Activated CD8-positive, alpha-beta T cell treated with anti-CD3 and anti-CD28 coated beads, Interleukin-2, amount 10 ng/mL, durations not matched to agents 7 days and 5 days (primary cell): ENCODE results near the gene CIT. TPM values are rescaled to one million over a fixed set of nuclear protein-coding genes. Genes with fewer than 3 reads are reported as not detected.

ENCODE experiments used
- ATAC-seq: fragments of 150-1000 bp; cut with Tn5 transposase; one replicate; pipeline ENCODE4 v1.10.0; 2021; ENCODE audit warnings: moderate library complexity
- CTCF ChIA-PET: fragments of 350-600 bp; sonication (Branson Sonifier 250); formaldehyde crosslinking; loops from one replicate; lab custom pipeline; 2021; ENCODE audit warnings: antibody characterized with exemption; lab: Charles Lee
- POLR2A ChIA-PET: fragments of 350-600 bp; sonication (Branson Sonifier 250); formaldehyde crosslinking; loops from one replicate; lab custom pipeline; 2021; ENCODE audit warnings: antibody characterized with exemption; lab: Charles Lee
- DNase-seq: peaks from one replicate; pipeline ENCODE4 v3.0.0-alpha.2; 2020
- H3K27ac Mint-ChIP-seq: one replicate; pipeline ENCODE4 v1.8.0; 2021; ENCODE audit warnings: mild to moderate bottlenecking, mixed read lengths
- H3K27me3 Mint-ChIP-seq: one replicate; pipeline ENCODE4 v1.8.0; 2021; ENCODE audit warnings: low read depth, mixed read lengths
- H3K36me3 Mint-ChIP-seq: one replicate; pipeline ENCODE4 v1.8.0; 2021; ENCODE audit warnings: low read depth, mixed read lengths
- H3K4me1 Mint-ChIP-seq: one replicate; pipeline ENCODE4 v1.8.0; 2021; ENCODE audit warnings: low read depth, mixed read lengths
- H3K4me3 Mint-ChIP-seq: one replicate; pipeline ENCODE4 v1.8.0; 2021; ENCODE audit warnings: mild to moderate bottlenecking, mixed read lengths
- H3K9me3 Mint-ChIP-seq: one replicate; pipeline ENCODE4 v1.8.0; 2022; ENCODE audit warnings: mixed read lengths; ENCODE audit not compliant: insufficient read depth
- total RNA-seq, 2 experiments: library from RNA; stranded (reverse); gene quantifications; one replicate each; pipeline ENCODE4 v1.2.3, GENCODE V29; 2021

CIT gene
- total RNA-seq, 2 experiments from 2014 or later, result 111 to 115 TPM

DNA sequence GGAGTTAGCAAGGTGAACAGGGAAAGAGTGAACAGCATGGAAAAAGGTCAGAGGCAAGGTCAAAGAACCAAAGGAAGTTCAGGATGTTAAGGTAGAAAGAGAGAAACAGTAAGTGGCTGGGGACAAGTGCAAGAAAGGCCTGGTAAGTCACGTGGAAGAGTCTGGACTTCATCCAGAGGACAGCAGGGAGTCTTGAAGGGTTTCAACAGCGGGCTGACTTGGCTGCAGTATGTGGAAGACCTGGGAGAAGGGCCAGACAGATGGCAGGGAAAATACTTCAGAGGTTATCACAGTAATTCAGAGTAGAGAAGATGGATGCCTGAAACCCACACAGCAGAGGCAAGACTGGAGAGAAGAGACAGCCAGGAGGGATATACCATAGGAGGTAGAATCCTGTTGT, 34.0 kb downstream of the CIT start:
- no peak for DNase-seq
- no peaks in the 10 kb centered on the region for H3K9me3 Mint-ChIP-seq
- CTCF ChIA-PET, result no interaction called here
- ATAC-seq, result no peak
- H3K4me3 Mint-ChIP-seq, result no peak overlapping the region
- H3K36me3 Mint-ChIP-seq, result peaks cover 75% of the 10 kb centered on the region
- no peaks in the 10 kb centered on the region for H3K27me3 Mint-ChIP-seq
- POLR2A ChIA-PET, result no interaction called here
- no peaks in the 10 kb centered on the region for H3K4me1 Mint-ChIP-seq
- H3K27ac Mint-ChIP-seq, result no peak overlapping the region

DNA sequence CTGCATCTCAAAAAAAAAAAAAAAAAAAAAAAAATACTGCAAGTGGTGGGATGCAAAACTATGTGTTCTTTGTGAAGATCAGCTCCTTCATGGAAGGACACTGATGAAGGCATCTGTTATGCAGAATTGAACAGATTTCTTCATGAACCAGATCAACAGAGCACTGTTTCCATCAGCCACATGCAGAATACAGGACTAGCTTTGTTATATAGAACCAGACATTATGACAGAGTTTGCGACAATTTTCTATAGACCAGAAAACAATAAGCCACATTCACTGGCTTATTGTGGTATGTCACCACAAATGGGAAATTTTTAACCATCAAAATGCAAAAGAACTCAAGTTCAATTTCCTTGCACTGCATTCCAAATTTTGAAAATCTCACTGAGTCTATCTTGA, 34.7 kb downstream of the CIT start:
- Mint-ChIP-seq H3K4me1 (no peaks in the 10 kb centered on the region), H3K27me3 (no peaks in the 10 kb centered on the region), H3K27ac (no peak overlapping the region), H3K4me3 (no peak overlapping the region), H3K9me3 (no peaks in the 10 kb centered on the region), H3K36me3 (peaks cover 71% of the 10 kb centered on the region)
- CTCF ChIA-PET, result interaction anchor here (1.4 kb wide), 1 partner anchor 12 kb away, joined by 3 read pairs; no protein-coding TSS in a partner anchor
- ATAC-seq, result no peak
- POLR2A ChIA-PET, result no interaction called here
- no peak for DNase-seq

DNA sequence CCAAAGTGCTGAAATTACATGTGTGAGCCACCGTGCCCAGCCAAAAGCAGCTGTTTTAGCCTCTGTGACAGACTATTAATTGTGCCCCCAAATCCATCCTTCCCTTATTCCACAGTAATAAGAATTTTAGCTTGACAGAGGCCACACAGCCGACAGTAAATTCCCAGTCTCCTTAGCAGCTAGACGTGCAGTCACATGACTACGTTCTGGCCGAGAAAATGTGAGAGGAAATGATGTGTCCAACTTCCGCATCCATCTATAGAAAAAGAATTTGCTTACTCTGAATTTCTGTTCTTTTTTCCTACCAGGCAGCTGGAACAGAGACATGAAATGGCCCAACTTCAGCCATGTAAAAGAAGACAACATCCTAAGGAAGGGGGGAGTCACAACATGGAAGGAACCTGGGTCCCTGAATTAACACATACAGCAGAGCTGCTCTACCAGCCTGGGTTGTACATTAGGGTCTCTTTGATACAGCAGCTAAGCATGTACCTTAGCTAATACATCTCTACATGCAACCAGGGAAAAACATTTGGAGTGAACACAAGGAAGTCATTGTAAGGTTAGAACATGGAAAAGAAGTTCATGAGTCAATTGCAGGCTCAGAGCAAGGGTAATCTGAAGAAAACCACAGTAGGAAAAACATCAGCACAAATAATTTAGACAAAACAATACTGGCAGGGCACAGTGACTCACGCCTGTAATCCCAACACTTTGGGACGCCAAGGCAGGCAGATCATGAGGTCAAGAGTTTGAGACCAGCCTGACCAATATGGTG, 35.5 kb downstream of the CIT start:
- Mint-ChIP-seq H3K36me3 (peaks cover 75% of the 10 kb centered on the region), H3K27me3 (no peaks in the 10 kb centered on the region), H3K4me1 (no peaks in the 10 kb centered on the region), H3K27ac (no peak overlapping the region), H3K4me3 (no peak overlapping the region), H3K9me3 (no peaks in the 10 kb centered on the region)
- ChIA-PET POLR2A (no interaction called here), CTCF (interaction anchor here (1.4 kb wide), 1 partner anchor 11 kb away, joined by 3 read pairs; no protein-coding TSS in a partner anchor)
- DNase-seq (no peak), ATAC-seq (no peak)

DNA sequence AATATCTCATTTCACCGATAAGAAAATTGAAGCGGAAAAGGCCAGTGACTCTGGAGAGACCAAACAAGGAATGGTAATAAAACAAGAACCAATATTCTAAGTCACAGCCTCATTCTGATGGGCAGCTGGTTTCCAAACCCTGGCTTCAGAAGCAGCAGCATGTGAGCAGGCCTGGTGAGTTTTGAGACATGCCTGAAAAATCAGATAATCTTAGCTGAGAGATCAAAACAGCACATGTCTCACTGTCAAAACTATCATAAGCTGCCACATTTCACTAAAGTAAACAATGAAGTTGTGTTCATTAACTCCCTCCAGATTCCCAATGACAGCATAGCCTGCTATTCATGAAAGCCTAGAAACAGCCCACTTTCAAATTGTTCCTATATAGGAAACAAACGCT, 36.5 kb downstream of the CIT start:
- ATAC-seq (no peak), DNase-seq (no peak)
- POLR2A ChIA-PET, result no interaction called here
- Mint-ChIP-seq H3K27me3 (no peaks in the 10 kb centered on the region), H3K4me1 (no peaks in the 10 kb centered on the region), H3K27ac (no peak overlapping the region), H3K4me3 (no peak overlapping the region), H3K36me3 (peaks cover 66% of the 10 kb centered on the region), H3K9me3 (no peaks in the 10 kb centered on the region)
- CTCF ChIA-PET, result no interaction called here

DNA sequence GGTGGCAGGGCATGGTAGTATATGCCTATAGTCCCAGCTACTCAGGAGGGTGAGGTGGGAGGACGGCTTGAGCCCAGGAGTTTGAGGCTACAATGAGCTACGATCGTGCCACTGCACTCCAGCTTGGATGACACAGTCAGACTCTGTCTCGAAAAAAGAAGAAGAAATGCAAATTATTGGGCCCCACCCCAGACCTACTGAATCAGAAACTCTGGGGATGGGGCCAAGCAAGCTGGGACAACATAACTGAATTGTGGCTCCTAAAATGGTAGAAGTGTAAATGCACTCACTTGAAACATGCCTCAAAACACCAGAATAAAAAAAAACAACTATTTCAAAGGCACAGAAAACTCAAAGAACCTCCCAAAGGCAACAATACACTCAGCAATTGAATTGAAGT, 37.0 kb downstream of the CIT start:
- Mint-ChIP-seq H3K4me1 (no peaks in the 10 kb centered on the region), H3K27ac (no peak overlapping the region), H3K9me3 (no peaks in the 10 kb centered on the region), H3K36me3 (peaks cover 69% of the 10 kb centered on the region), H3K27me3 (no peaks in the 10 kb centered on the region), H3K4me3 (no peak overlapping the region)
- ChIA-PET CTCF (no interaction called here), POLR2A (no interaction called here)
- ATAC-seq (no peak), DNase-seq (no peak)

DNA sequence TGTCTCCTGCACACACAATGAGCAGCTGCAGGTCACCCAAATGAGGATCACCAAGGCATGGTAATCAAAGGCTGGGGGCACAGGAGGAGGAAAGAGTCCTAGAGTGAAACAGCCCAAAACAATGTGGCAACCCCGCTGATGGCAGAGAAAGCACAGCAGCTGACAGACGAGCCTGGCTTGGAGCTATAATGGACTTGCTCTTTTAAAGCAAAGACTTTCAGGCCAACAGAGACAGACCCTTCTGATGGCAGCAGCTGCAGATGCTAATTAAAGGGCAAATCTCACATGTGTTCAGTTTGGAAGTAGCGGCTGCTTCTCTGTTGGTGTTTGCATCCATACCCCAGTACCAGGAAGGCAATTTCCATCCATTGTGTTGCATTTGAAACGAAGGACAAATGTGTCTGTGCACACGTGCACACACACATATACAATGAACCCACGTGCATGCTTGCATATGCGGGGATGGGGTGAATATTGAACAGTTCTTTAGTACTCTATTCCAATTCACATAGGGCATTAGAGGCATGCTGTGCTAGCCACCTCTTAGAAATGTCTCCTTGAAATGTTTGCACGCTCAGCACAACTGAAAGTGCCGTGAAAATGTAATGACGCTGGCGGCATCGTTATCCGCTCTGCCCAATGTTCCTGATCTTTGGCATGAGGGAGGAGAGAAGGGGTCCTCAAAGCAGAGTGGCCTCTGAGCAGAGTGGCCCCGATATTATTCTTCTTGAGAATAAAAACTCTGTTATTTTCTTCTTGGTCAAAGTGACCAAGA, 38.1 kb downstream of the CIT start:
- no peak overlapping the region for H3K4me3 Mint-ChIP-seq
- no peaks in the 10 kb centered on the region for H3K27me3 Mint-ChIP-seq
- no peak for DNase-seq
- H3K4me1 Mint-ChIP-seq, result no peaks in the 10 kb centered on the region
- H3K27ac Mint-ChIP-seq, result no peak overlapping the region
- ATAC-seq, result no peak
- peaks cover 67% of the 10 kb centered on the region for H3K36me3 Mint-ChIP-seq
- CTCF ChIA-PET, result no interaction called here
- POLR2A ChIA-PET, result no interaction called here
- H3K9me3 Mint-ChIP-seq, result no peaks in the 10 kb centered on the region

DNA sequence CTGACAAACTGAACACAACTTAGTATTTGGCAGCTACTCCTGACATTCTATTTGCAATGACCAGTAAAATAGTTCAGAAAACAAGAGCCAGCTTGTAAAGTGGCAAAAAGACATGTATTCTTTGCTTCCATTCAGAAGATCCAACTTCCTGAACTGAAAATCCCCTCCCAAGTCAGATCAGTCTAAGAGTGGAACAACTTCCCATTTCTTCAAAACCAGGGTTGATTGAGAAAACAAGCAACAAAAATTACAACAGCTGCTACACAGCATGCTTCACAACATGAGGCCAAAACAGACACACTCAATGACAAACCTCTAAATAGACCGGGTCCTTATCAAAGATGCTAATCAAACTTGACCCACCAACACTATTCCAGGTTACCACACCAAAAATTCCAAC, 40.3 kb downstream of the CIT start:
- ChIA-PET CTCF (no interaction called here), POLR2A (no interaction called here)
- no peaks in the 10 kb centered on the region for H3K27me3 Mint-ChIP-seq
- H3K4me1 Mint-ChIP-seq, result no peaks in the 10 kb centered on the region
- no peak for ATAC-seq
- DNase-seq, result no peak
- no peaks in the 10 kb centered on the region for H3K9me3 Mint-ChIP-seq
- H3K4me3 Mint-ChIP-seq, result no peak overlapping the region
- peaks cover 64% of the 10 kb centered on the region for H3K36me3 Mint-ChIP-seq
- H3K27ac Mint-ChIP-seq, result no peak overlapping the region

DNA sequence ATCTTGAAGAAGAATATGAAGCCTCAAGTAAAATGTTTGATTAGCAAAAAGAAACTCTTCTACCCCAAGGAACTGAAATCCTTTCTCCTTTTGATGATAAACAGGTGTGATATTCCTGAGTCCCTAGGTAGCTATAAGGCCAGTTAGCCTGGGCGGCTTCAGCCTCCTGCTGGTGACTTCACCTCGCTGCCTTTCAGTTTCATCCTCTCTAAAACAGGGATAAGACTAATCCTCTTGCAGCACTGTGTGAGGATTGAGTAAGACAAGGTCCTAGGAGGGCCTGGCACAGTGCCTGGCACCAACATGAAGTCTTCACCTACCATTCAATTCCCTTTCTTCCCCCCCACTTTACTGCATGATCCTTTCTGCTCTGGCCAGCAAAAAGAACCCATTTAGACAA, 42.1 kb downstream of the CIT start:
- POLR2A ChIA-PET, result no interaction called here
- no peak for ATAC-seq
- H3K36me3 Mint-ChIP-seq, result peaks cover 62% of the 10 kb centered on the region

DNA sequence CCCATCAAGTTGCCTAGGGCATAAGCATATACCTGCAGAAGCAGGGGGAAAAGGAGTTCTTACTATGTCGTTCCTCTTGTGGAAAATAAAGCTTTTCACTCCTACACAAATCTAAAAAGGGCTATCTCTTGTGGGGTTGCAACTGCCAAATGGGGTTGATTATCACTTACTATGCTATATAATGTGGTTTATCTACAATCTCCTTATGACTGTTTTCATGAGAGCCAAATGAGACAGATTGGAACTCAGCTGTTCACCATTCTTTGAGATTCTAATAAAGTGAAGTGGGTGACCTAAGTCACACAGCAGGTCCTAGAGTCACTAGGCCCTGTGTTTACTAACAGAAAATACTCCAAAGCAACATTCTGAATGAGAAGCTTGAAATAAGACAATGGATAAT, 47.7 kb downstream of the CIT start:
- Mint-ChIP-seq H3K27ac (no peak overlapping the region), H3K9me3 (peaks cover 4% of the 10 kb centered on the region), H3K36me3 (peaks cover 71% of the 10 kb centered on the region), H3K4me3 (no peak overlapping the region), H3K27me3 (no peaks in the 10 kb centered on the region), H3K4me1 (no peaks in the 10 kb centered on the region)
- POLR2A ChIA-PET, result no interaction called here
- ATAC-seq, result no peak
- CTCF ChIA-PET, result no interaction called here
- no peak for DNase-seq

More for the DNA sequence above, 42.1 kb downstream of the CIT start:
- no peaks in the 10 kb centered on the region for H3K27me3 Mint-ChIP-seq
- no peak overlapping the region for H3K27ac Mint-ChIP-seq
- no peak overlapping the region for H3K4me3 Mint-ChIP-seq
- no peaks in the 10 kb centered on the region for H3K4me1 Mint-ChIP-seq
- DNase-seq, result no peak
- H3K9me3 Mint-ChIP-seq, result no peaks in the 10 kb centered on the region
- CTCF ChIA-PET, result no interaction called here

DNA sequence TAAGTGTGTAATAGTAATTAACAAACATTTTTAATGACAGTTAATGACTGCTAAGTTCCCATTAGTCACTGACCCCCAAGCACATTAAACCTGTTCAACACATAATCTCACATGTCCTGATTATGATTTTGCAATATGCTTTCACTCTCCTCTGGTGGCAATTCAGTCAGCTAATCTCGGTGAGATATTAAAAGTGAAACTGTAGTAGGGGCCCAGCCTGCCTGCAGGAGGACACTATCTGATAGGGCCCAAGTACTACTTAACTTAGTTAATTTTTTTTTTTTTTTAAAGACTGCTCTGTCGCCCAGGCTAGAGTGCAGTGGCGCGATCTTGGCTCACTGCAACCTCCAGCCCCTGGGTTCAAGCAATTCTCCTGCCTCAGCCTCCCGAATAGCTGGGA, 48.8 kb downstream of the CIT start:
- DNase-seq (no peak), ATAC-seq (no peak)
- ChIA-PET POLR2A (no interaction called here), CTCF (interaction anchor here (0.6 kb wide), 1 partner anchor 48 kb away, joined by 3 read pairs; no protein-coding TSS in a partner anchor)
- peaks cover 65% of the 10 kb centered on the region for H3K36me3 Mint-ChIP-seq
- H3K27ac Mint-ChIP-seq, result no peak overlapping the region
- no peaks in the 10 kb centered on the region for H3K4me1 Mint-ChIP-seq
- no peaks in the 10 kb centered on the region for H3K27me3 Mint-ChIP-seq
- peaks cover 4% of the 10 kb centered on the region for H3K9me3 Mint-ChIP-seq
- no peak overlapping the region for H3K4me3 Mint-ChIP-seq

DNA sequence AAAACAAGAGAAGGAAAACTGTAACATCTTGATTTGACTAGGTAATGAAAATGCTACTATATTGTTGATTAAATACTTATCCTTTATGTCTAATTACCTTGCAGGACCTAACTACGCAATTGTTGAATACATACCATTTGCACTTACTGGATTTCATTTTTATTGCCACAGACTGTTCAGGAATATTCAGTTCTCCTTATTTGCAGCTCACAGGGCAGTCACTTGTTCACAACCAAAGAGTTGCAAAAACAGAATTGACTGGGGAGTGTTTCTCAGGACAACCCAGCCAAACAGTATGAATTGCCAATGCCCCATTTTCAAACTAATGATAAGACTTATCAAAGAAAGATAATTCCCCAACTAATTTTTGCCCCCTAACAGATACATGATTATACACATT, 49.4 kb downstream of the CIT start:
- DNase-seq, result no peak
- ChIA-PET POLR2A (no interaction called here), CTCF (no interaction called here)
- ATAC-seq, result no peak
- H3K4me3 Mint-ChIP-seq, result no peak overlapping the region
- H3K27me3 Mint-ChIP-seq, result no peaks in the 10 kb centered on the region
- H3K4me1 Mint-ChIP-seq, result no peaks in the 10 kb centered on the region
- H3K9me3 Mint-ChIP-seq, result peaks cover 4% of the 10 kb centered on the region
- H3K27ac Mint-ChIP-seq, result no peak overlapping the region
- H3K36me3 Mint-ChIP-seq, result peaks cover 67% of the 10 kb centered on the region

DNA sequence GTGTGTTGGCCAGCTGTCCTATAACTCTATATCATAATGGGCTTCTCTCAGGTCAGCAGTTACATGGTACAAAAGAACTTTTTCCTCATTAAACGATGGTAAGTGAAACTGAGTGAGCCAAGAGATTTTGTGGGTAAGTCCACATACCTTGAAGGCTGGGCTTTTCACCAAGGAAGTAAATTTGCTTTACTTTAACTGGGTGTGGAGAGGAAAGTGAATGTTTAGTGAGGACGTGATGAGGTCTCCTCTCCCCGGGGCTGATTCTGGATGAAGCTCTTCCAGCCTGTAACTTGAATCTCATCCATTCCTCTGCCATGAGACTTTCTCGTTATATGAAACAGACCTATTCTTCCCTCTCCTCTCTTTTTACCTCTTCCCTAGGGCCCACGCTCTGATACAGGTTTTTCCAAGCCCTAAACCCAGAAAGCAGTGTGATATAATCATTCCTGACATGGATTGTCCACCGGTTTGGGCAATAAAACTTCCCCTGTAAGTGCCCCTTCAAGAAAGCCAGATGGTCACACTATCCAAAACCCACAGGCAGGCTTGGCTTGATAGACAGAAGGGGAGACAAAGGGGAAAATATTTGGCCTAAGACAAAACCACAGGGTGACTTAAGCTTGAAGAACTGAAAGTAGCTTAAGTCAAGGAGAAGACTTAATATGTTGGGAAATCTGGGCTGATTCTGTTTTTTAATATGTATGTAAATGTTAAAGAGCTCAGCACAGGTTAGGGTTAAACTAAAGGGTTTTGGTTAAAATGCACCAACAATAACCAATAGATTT, 50.3 kb downstream of the CIT start:
- Mint-ChIP-seq H3K27ac (no peak overlapping the region), H3K36me3 (peaks cover 69% of the 10 kb centered on the region), H3K27me3 (no peaks in the 10 kb centered on the region), H3K4me3 (no peak overlapping the region), H3K4me1 (no peaks in the 10 kb centered on the region), H3K9me3 (peaks cover 4% of the 10 kb centered on the region)
- POLR2A ChIA-PET, result no interaction called here
- ATAC-seq (no peak), DNase-seq (no peak)
- CTCF ChIA-PET, result no interaction called here
